ENCODE data around the gene KIAA0513. TPM values are rescaled to one million over a fixed set of nuclear protein-coding genes. Genes with fewer than 3 reads are reported as not detected.

KIAA0513 gene
- total RNA-seq, 4 donors from 2014 or later: 14.8 to 43.4 (median 28.5) TPM

DNA sequence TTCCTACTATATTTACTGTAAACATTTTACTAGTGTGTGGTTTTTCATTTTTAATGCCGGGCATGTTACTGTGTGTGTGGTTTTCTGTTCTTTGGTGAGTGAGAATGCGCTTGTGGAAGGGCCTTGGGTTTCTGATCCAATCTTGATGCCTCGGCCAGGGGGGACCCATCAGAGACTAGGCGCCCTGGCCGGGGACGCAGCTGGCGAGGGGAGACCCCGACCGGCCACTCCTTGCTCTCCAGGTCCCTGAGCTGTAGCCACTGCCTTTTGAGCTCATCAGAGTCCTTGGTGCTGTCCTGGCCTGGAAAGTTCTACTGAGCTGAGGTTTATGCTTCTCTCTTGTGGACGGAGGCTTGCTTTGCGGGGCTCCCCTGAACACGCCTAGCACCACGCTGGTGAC, 37.5 kb downstream of the KIAA0513 start:
- Histone ChIP-seq H3K27ac (no peak overlapping the region), H3K9me3 (no peaks in the 10 kb centered on the region), H3K4me1 (peaks cover 0 to 6% (median 0%) of the 10 kb centered on the region in 3 donors), H3K27me3 (no peaks in the 10 kb centered on the region), H3K4me3 (no peak overlapping the region), H3K36me3 (peaks cover 0 to 40% of the 10 kb centered on the region in 2 donors)
- 94 to 100% methylated on average over 1 to 3 of the region's 13 CpGs for WGBS, 2 donors (ENCODE audit: low coverage in 1 of 2)
- no peak for TF ChIP-seq POLR2A (IDR thresholded peaks at IDR 0.05)
- TF ChIP-seq, protein P1, sequence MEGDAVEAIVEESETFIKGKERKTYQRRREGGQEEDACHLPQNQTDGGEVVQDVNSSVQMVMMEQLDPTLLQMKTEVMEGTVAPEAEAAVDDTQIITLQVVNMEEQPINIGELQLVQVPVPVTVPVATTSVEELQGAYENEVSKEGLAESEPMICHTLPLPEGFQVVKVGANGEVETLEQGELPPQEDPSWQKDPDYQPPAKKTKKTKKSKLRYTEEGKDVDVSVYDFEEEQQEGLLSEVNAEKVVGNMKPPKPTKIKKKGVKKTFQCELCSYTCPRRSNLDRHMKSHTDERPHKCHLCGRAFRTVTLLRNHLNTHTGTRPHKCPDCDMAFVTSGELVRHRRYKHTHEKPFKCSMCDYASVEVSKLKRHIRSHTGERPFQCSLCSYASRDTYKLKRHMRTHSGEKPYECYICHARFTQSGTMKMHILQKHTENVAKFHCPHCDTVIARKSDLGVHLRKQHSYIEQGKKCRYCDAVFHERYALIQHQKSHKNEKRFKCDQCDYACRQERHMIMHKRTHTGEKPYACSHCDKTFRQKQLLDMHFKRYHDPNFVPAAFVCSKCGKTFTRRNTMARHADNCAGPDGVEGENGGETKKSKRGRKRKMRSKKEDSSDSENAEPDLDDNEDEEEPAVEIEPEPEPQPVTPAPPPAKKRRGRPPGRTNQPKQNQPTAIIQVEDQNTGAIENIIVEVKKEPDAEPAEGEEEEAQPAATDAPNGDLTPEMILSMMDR (IDR thresholded peaks at IDR 0.05): no peak
- TF ChIP-seq EP300 (IDR thresholded peaks at IDR 0.05): no peak
- no peak for TF ChIP-seq POLR2AphosphoS5 (IDR thresholded peaks at IDR 0.05)
- ATAC-seq: no peak

DNA sequence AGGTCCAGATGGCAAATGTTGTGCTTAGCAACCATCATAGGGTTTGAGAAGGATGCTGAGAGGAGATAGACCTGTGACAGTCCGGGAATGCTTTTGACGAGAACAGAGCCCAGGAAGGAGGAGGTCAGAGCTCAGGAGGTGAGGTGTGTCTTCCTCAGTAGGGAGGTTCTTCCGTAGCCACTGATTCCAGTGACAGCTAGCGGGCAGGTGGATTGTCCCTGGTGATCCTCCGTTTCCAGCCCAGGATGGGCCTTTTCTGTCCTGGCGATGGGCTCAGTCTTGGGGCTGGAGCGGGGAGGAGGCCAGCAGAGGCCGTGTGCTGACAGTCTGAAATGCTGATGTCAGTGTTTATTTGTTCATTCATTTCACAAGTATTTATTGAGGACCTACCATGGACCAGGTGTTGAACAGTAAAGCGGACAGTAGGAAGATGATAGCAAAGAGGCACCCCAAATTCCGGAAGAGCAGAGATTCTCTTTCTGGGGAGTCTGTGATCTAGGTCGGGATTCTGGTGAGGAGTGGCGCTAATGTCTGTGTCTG, 38.8 kb downstream of the KIAA0513 start:
- peaks cover 0 to 6% (median 0%) of the 10 kb centered on the region in 3 donors for H3K4me1 ChIP-seq
- 89% methylated on average over 12 of the region's 12 CpGs; no CpG with 5 or more reads in 1 of the 2 donors for WGBS, 2 donors (ENCODE audit: low coverage in 1 of 2)
- H3K36me3 ChIP-seq: peaks cover 0 to 53% of the 10 kb centered on the region in 2 donors
- H3K4me3 ChIP-seq: no peak overlapping the region
- no peak for TF ChIP-seq POLR2A (IDR thresholded peaks at IDR 0.05)
- no peak for TF ChIP-seq EP300 (IDR thresholded peaks at IDR 0.05)
- TF ChIP-seq POLR2AphosphoS5 (IDR thresholded peaks at IDR 0.05): no peak
- TF ChIP-seq, protein P1 (IDR thresholded peaks at IDR 0.05): no peak
- no peaks in the 10 kb centered on the region for H3K9me3 ChIP-seq
- no peaks in the 10 kb centered on the region for H3K27me3 ChIP-seq
- no peak for ATAC-seq
- H3K27ac ChIP-seq: no peak overlapping the region

GRCh38 chr16:85067024-85067423, 39.4 kb downstream of the KIAA0513 start:
- TF ChIP-seq POLR2AphosphoS5 (IDR thresholded peaks at IDR 0.05) (no peak), POLR2A (IDR thresholded peaks at IDR 0.05) (no peak)
- TF ChIP-seq, protein P1 (IDR thresholded peaks at IDR 0.05): no peak
- no CpG with 5 or more reads among the region's 18 CpGs for WGBS, 2 donors (ENCODE audit: low coverage in 1 of 2)
- H3K36me3 ChIP-seq: peaks cover 0 to 59% of the 10 kb centered on the region in 2 donors
- no peak overlapping the region for H3K27ac ChIP-seq
- no peaks in the 10 kb centered on the region for H3K27me3 ChIP-seq
- no peak overlapping the region for H3K4me3 ChIP-seq
- ATAC-seq: no peak
- peaks cover 0 to 6% (median 0%) of the 10 kb centered on the region in 3 donors for H3K4me1 ChIP-seq
- H3K9me3 ChIP-seq: no peaks in the 10 kb centered on the region

DNA sequence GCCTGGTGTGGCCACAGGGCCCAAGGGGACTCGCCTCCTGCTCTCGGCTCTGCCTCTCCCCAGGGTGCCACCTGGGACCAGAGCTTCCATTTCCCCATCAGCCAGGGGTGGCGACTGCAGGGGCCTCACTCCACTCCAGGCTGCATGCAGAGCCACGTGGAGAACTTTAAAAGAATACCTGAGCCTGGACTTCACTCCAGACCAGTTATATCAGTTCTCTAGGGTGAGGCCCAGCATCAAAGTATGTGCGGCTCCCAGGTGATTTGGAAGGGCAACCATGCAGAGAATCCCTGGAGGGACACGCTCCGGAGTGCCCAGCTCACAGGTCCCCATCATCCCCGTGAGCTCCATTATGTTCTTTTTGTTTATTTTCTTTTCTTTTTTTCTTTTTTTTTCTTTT, 39.8 kb downstream of the KIAA0513 start:
- H3K36me3 ChIP-seq: peaks cover 0 to 62% of the 10 kb centered on the region in 2 donors
- WGBS, 2 donors (ENCODE audit: low coverage in 1 of 2): 96 to 100% methylated on average over 2 to 3 of the region's 8 CpGs
- H3K4me3 ChIP-seq: no peak overlapping the region
- no peak for TF ChIP-seq EP300 (IDR thresholded peaks at IDR 0.05)
- no peak for TF ChIP-seq POLR2A (IDR thresholded peaks at IDR 0.05)
- TF ChIP-seq, protein P1 (IDR thresholded peaks at IDR 0.05): no peak
- no peak for TF ChIP-seq POLR2AphosphoS5 (IDR thresholded peaks at IDR 0.05)
- ATAC-seq: no peak
- H3K27ac ChIP-seq: no peak overlapping the region
- peaks cover 0 to 7% (median 0%) of the 10 kb centered on the region in 3 donors for H3K4me1 ChIP-seq
- H3K9me3 ChIP-seq: no peaks in the 10 kb centered on the region
- no peaks in the 10 kb centered on the region for H3K27me3 ChIP-seq

- Histone ChIP-seq H3K9me3 (no peaks in the 10 kb centered on the region), H3K4me3 (no peak overlapping the region), H3K36me3 (peaks cover 0 to 75% of the 10 kb centered on the region in 2 donors), H3K27me3 (no peaks in the 10 kb centered on the region), H3K4me1 (peaks cover 0 to 9% (median 0%) of the 10 kb centered on the region in 3 donors), H3K27ac (no peak overlapping the region)
- ATAC-seq: no peak
- WGBS, 2 donors (ENCODE audit: low coverage in 1 of 2): 98 to 100% methylated on average over 6 of the region's 8 CpGs
- no peak for TF ChIP-seq EP300 (IDR thresholded peaks at IDR 0.05)
- no peak for TF ChIP-seq POLR2AphosphoS5 (IDR thresholded peaks at IDR 0.05)
Observed at GRCh38 chr16:85068746-85069145, 41.2 kb downstream of the KIAA0513 start.
